Body of pancreas (tissue), 4 donors: ENCODE measurements around the gene TGFB3. TPM values are rescaled to one million over a fixed set of nuclear protein-coding genes. Genes with fewer than 3 reads are reported as not detected.
"Not testable (repeated sequence)": the region's sequence is repeated elsewhere in the genome, so short reads cannot be mapped to it uniquely, and the experiment has no call there.

ENCODE experiments used
- ATAC-seq: fragments of 150-250 bp; one replicate; pipeline ENCODE4 v1.9.1; 2016
- DNase-seq, 4 donors: peaks; one replicate each; pipeline ENCODE4 v3.0.0-alpha.2; 2019
- H3K27ac ChIP-seq, 4 donors: fragments of 200-600 bp; sonication (generic); 1 replicate in 3 of 4; 2 replicates in 1 of 4; pipeline versions ENCODE4 v1.5.1 to v1.6.1; 2016 to 2019; ENCODE audit warnings: mild to moderate bottlenecking in 1 of 4, mixed read lengths in 1 of 4, moderate library complexity in 1 of 4
- H3K27me3 ChIP-seq, 2 donors: fragments of 200-600 bp; sonication (generic); one replicate each; pipeline ENCODE4 v1.6.0; 2016; ENCODE audit warnings: mild to moderate bottlenecking in 1 of 2
- H3K36me3 ChIP-seq, 2 donors: fragments of 200-600 bp; sonication (generic); replicated peaks in 1 of 2; 2 replicates each; pipeline ENCODE4 v1.5.1; 2016; ENCODE audit warnings: low read depth in 2 of 2; ENCODE audit not compliant: insufficient read depth in 1 of 2
- H3K4me1 ChIP-seq: fragments of 200-600 bp; sonication (generic); one replicate; pipeline ENCODE4 v1.6.0; 2016
- H3K4me3 ChIP-seq, 2 donors: fragments of 200-600 bp; sonication (generic); 1 replicate in 1 of 2; 2 replicates in 1 of 2; pipeline ENCODE4 v1.5.1; 2016 to 2019
- H3K9me3 ChIP-seq, 3 donors: fragments of 200-600 bp; sonication (generic); 1 replicate in 2 of 3; 2 replicates in 1 of 3; pipeline ENCODE4 v1.5.1; 2016
- POLR2A ChIP-seq, 3 donors: fragments of 450-650 bp; IDR thresholded peaks; one replicate each; pipeline ENCODE4 v1.6.1; 2016; ENCODE audit warnings: antibody characterized with exemption in 3 of 3, mild to moderate bottlenecking in 2 of 3
- WGBS, 2 donors: methylation state at CpG; one replicate each; pipeline ENCODE4 v1.1.5; 2017; 5-methylcytosine and 5-hydroxymethylcytosine counted together
- intact Hi-C: fragments of 100-400 bp; cut with DNase I; formaldehyde crosslinking; loops from one replicate; pipeline ENCODE4 v1.15.1; 2023
- total RNA-seq, 2 donors: library from RNA; depleted of rRNA; stranded (reverse); fragments of >200 nt; gene quantifications; one replicate each; pipeline ENCODE4 v1.1.0, GENCODE V29; 2016
- TF ChIP-seq, protein P1 (sequence below), 7 experiments: fragments of 450-650 bp in 4 of 7; fragments of 200-600 bp in 3 of 7; sonication (generic) in 3 of 7; IDR thresholded peaks; one replicate each; pipeline ENCODE4 v1.5.1; 2016 to 2019; ENCODE audit warnings: antibody characterized with exemption in 7 of 7

The TGFB3 gene
- total RNA-seq, 2 donors from 2014 or later, result 23.6 to 30.7 TPM

- no peaks in the 10 kb centered on the region for H3K36me3 ChIP-seq
- no peaks in the 10 kb centered on the region for H3K27me3 ChIP-seq
- intact Hi-C loops, result no loop called here
- H3K9me3 ChIP-seq, result no peaks in the 10 kb centered on the region
- 70 to 74% methylated on average over 6 of the region's 6 CpGs for WGBS, 2 donors
- TF ChIP-seq POLR2A (IDR thresholded peaks at IDR 0.05), result no peak
- H3K27ac ChIP-seq, result no peak overlapping the region
- ATAC-seq, result no peak
- no peak for DNase-seq
- H3K4me3 ChIP-seq, result no peak overlapping the region
- H3K4me1 ChIP-seq, result no peaks in the 10 kb centered on the region
Observed at GRCh38 chr14:75927564-75928087, 54.2 kb downstream of the TGFB3 start.

DNA sequence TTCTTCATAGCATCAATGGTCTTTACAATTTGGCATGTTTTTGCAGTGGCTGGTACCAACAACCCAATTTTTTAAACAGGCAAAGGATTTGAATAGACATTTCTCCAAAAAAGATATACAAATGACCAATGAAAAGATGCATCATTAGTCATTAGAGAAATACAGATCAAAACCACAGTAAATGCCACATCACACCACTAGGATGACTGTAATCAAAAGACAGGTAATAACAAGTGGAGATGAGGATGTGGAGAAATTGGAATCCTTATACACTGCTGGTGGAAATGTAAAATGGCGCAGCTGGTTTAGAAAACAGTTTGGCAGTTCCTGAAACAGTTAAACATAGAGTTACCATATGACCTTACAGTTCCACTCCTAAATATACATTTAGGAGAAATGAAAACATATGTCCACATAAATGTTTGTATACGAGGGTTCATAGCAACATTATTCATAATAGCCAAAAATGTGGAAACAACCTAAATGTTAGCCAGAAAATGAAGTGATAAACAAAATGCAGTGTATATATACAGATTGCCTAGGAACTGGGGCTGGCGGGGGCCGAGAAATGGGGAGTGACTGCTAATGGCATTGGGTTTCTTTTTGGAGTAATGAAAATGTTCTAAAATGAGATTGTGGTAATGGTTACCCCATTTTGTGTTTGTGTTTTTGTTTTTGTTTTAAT is 55.2 kb downstream of the TGFB3 start:
- Histone ChIP-seq H3K9me3 (no peaks in the 10 kb centered on the region), H3K27me3 (no peaks in the 10 kb centered on the region), H3K36me3 (no peaks in the 10 kb centered on the region), H3K4me3 (no peak overlapping the region), H3K27ac (no peak overlapping the region), H3K4me1 (no peaks in the 10 kb centered on the region)
- WGBS, 2 donors, result 96% methylated on average over 4 of the region's 4 CpGs
- TF ChIP-seq, protein P1, sequence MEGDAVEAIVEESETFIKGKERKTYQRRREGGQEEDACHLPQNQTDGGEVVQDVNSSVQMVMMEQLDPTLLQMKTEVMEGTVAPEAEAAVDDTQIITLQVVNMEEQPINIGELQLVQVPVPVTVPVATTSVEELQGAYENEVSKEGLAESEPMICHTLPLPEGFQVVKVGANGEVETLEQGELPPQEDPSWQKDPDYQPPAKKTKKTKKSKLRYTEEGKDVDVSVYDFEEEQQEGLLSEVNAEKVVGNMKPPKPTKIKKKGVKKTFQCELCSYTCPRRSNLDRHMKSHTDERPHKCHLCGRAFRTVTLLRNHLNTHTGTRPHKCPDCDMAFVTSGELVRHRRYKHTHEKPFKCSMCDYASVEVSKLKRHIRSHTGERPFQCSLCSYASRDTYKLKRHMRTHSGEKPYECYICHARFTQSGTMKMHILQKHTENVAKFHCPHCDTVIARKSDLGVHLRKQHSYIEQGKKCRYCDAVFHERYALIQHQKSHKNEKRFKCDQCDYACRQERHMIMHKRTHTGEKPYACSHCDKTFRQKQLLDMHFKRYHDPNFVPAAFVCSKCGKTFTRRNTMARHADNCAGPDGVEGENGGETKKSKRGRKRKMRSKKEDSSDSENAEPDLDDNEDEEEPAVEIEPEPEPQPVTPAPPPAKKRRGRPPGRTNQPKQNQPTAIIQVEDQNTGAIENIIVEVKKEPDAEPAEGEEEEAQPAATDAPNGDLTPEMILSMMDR (IDR thresholded peaks at IDR 0.05), result no peak
- no peak for TF ChIP-seq POLR2A (IDR thresholded peaks at IDR 0.05)
- DNase-seq (no peak), ATAC-seq (no peak)
- intact Hi-C loops, result no loop called here

- H3K4me1 ChIP-seq, H3K4me3 ChIP-seq, H3K27ac ChIP-seq, H3K36me3 ChIP-seq, intact Hi-C loops, H3K27me3 ChIP-seq, H3K9me3 ChIP-seq, ATAC-seq, DNase-seq: not testable (repeated sequence)
- WGBS, 2 donors, result 97% methylated on average over 13 of the region's 54 CpGs; no CpG with 5 or more reads in 1 of the 2 donors
Observed at GRCh38 chr14:75925141-75925840, 56.5 kb downstream of the TGFB3 start.

DNA sequence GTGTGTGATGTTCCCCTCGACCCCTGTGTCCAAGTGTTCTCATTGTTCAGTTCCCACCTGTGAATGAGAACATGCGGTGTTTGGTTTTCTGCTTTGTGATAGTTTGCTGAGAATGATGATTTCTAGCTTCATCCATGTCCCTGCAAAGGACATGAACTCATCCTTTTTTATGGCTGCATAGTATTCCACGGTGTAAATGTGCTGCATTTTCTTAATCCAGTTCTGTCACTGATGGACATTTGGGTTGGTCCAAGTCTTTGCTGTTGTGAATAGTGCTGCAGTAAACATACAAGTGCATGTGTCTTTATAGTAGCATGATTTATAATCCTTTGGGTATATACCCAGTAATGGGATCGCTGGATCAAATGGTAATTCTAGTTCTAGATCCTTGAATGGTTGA is 61.4 kb downstream of the TGFB3 start:
- WGBS, 2 donors, result 94 to 96% methylated on average over 4 of the region's 4 CpGs
- H3K27ac ChIP-seq, H3K4me1 ChIP-seq, H3K36me3 ChIP-seq, ATAC-seq, H3K9me3 ChIP-seq, intact Hi-C loops, H3K4me3 ChIP-seq, DNase-seq, H3K27me3 ChIP-seq: not testable (repeated sequence)

- Histone ChIP-seq H3K27me3 (no peaks in the 10 kb centered on the region), H3K4me3 (no peak overlapping the region), H3K4me1 (no peaks in the 10 kb centered on the region), H3K9me3 (no peaks in the 10 kb centered on the region), H3K27ac (no peak overlapping the region), H3K36me3 (no peaks in the 10 kb centered on the region)
- intact Hi-C loops, result no loop called here
- ATAC-seq (no peak), DNase-seq (no peak)
- 71 to 76% methylated on average over 1 of the region's 1 CpG for WGBS, 2 donors
- TF ChIP-seq, protein P1 (IDR thresholded peaks at IDR 0.05), result no peak
- no peak for TF ChIP-seq POLR2A (IDR thresholded peaks at IDR 0.05)
Observed at GRCh38 chr14:75917946-75918335, 63.9 kb downstream of the TGFB3 start.

DNA sequence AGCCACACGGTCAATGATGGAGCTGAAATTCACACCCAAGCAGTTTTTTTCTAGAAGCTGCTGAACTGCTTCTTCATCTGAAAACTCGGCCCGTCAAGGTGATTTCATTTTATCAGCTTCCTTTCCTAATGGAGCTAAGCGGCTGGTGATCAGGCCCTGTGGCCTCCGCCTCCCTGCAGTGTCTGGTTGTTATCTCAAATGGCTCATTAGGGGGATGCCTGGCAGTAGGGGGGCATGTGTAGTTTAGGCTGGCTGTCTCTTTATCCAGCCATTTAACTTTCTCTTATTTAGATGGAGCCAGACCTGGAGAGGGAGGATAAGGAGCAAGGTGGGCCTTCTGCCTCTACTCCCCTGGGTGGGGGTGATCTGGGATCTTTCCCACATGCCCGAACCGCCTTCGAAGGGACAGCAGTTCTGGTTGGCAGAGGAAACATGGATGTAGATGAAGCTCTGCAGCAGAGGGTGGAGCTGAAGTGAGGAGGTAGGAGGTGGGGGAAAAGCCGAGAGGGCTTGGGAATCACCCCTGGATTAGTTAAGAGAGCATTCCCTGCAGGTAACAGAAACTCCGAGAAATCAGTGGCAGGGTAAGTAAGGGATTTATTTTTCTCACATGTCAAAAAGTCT is 64.4 kb downstream of the TGFB3 start:
- TF ChIP-seq, protein P1 (IDR thresholded peaks at IDR 0.05), result no peak
- TF ChIP-seq POLR2A (IDR thresholded peaks at IDR 0.05), result no peak
- no peak overlapping the region for H3K27ac ChIP-seq
- no peaks in the 10 kb centered on the region for H3K4me1 ChIP-seq
- no peaks in the 10 kb centered on the region for H3K27me3 ChIP-seq
- no peak for DNase-seq
- intact Hi-C loops, result no loop called here
- H3K4me3 ChIP-seq, result no peak overlapping the region
- H3K36me3 ChIP-seq, result no peaks in the 10 kb centered on the region
- no peak for ATAC-seq
- WGBS, 2 donors, result 86 to 87% methylated on average over 10 of the region's 10 CpGs
- no peaks in the 10 kb centered on the region for H3K9me3 ChIP-seq
